NCI-H82 treated with DMSO at 0.1 percent for 48 hours (cell line): ENCODE data around the gene FBXL12.
"Not testable (repeated sequence)": the region's sequence is repeated elsewhere in the genome, so short reads cannot be mapped to it uniquely, and the experiment has no call there.

Experiments used
- DNase-seq: peaks from one replicate; lab custom pipeline; 2025; ENCODE audit not compliant: unreplicated experiment; lab: John Stamatoyannopoulos, UW

Gene FBXL12

DNA sequence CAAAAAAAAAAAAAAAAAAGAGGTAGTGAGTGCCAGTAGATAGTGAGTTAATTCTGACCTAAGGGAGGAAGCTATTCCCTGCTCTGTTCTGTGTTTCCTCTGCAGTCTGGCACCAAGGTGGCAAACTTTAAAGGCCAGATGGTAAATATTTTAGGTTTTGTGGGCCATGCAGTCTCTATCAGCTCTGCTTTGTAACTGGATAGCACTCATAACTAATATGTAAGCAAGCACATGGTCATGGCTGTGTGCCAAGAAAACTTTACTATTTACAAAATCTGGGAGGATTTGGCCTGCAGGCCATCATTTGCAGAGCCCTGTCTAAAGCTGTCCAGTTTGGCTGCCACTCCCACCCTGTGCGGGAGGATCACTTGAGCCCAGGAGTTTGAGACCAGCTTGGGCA lies 20.5 kb upstream of the FBXL12 start:
- no peak for DNase-seq

DNA sequence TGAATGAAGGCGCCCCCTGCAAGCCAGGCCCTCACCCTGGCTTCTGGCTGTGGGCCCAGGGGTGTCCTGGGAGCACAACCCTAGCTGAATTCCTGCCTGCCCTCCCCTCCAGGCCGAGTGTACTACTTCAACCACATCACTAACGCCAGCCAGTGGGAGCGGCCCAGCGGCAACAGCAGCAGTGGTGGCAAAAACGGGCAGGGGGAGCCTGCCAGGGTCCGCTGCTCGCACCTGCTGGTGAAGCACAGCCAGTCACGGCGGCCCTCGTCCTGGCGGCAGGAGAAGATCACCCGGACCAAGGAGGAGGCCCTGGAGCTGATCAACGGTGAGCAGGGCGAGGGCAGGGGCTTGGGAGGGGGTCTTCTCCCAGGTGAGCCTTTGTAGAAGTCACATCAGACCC lies 19.4 kb upstream of the FBXL12 start:
- no peak for DNase-seq

DNA sequence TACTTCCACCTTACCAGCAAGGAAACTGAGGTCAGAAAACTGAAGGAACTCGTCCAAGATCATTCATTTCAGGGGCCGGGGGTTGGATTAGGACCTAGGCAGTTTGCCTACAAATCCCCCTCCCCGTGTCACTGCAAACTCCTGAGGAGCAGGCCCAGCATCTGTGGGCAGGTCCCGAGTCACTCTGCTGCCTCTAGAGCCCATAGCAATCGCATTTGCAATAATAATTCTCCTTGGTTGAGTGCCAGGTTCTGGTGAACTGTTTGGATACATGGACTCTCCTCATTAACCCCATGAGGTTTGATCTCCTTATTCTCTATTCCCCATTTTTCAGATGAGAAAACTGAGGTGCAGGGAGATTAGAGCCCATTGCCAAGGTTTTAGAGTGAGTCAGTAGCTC lies 17.1 kb upstream of the FBXL12 start:
- no peak for DNase-seq

DNA sequence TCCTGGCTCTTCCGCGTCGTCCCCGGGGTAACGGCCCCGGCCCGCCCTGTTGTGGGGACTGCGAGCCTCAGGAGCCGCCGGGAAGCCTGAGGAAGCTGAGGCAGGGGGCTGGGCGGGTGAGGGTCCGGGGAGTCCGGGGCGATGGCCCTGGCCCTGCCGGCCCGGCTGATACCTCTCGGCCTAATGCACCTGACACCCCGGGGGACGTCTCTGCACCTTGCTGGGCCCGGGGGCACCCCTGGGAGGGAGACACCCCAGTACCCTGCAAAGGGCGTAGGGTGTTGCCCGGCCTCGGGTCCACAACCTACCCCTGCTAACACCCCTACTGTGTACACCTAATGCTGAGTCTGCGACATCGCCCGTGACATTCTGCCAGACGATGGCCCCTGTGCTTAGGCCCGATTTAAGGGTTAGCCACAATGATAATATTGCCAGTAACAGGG lies 16.6 kb upstream of the FBXL12 start:
- no peak for DNase-seq

DNA sequence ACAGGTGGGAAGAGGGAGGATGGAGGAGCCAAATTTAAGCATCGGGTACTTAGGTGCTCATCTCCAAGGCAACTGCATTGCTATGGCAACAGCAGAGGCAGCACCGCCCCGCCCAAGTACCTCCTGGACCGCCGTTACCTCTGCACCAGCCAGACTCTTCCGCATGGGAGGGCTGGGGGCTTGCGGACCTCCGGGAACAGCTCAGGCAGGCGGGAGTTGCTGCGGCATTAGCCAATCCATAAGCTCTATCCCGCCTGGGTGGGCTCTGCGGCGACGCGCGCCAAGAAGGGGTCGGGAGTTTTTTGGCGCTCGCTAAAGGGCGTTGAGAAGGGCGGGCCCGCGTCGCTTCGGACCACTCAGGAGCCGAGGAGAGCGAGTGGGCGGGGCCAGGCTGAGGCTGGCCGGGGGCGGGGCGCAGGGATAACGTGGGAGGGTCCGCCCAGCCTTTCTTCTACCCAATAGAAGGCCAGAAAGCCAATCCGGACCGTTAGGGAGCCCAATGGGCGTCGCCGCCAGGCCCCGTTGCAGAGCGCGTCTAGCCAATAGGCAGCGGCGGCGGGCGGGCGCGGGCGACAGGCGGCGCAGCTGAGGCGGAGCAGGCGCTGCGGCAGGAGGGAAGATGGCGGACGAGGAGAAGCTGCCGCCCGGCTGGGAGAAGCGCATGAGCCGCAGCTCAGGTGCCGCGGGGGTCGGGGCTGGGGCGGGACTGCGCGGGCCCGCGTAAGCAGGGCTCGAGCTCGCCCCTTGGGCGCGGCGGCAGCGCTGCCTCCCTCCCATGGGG lies 16.0 kb upstream of the FBXL12 start, which contains the start of gene PIN1:
Gene PIN1, plus strand, starts transcription at position 593 of the 781 bp plus-strand sequence. Its CDS starts 27 bp downstream, at position 620.
- peak; percentile 94 for DNase-seq

DNA sequence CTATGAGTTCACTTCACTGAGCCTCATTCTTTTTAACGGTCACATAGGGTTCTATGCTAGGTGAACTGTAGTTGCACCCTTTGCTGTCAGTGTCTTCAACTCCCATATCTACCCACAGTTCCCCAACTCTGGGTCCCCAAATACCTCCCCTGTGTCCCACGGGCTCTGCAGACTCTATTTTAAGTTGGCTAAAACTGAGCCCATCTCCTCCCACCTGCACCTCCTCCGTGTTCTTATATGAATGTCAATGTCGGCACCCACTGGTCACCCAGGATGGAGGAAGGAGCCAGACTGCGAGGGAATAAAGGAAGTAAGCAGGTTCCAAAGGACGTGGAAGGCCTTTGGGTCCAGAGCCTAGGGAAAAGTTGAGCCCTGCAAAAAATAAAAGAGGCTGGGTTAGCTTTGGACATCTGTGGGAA lies 15.4 kb upstream of the FBXL12 start:
- DNase-seq, result no peak

DNA sequence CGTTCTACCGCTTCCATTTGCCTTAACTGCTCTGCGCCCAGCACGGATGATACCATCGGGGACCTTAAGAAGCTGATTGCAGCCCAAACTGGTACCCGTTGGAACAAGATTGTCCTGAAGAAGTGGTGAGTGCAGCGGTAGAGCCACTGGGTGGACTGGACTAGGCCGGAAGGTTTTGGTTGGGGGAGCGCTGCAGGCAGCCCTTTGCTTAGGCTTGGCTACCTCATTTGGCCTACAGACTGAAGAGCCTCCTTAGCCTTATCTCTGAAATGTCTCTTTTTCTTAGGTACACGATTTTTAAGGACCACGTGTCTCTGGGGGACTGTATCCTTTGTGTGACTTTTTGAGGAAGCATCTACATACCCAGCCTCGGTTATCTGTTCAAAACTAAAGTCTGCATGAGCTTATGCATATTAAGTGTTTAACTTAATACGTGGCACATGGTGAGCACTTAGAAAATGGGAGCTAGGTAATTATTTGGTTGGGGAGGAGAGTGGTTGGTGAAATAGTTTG lies 9.7 kb upstream of the FBXL12 start:
- DNase-seq, result no peak

DNA sequence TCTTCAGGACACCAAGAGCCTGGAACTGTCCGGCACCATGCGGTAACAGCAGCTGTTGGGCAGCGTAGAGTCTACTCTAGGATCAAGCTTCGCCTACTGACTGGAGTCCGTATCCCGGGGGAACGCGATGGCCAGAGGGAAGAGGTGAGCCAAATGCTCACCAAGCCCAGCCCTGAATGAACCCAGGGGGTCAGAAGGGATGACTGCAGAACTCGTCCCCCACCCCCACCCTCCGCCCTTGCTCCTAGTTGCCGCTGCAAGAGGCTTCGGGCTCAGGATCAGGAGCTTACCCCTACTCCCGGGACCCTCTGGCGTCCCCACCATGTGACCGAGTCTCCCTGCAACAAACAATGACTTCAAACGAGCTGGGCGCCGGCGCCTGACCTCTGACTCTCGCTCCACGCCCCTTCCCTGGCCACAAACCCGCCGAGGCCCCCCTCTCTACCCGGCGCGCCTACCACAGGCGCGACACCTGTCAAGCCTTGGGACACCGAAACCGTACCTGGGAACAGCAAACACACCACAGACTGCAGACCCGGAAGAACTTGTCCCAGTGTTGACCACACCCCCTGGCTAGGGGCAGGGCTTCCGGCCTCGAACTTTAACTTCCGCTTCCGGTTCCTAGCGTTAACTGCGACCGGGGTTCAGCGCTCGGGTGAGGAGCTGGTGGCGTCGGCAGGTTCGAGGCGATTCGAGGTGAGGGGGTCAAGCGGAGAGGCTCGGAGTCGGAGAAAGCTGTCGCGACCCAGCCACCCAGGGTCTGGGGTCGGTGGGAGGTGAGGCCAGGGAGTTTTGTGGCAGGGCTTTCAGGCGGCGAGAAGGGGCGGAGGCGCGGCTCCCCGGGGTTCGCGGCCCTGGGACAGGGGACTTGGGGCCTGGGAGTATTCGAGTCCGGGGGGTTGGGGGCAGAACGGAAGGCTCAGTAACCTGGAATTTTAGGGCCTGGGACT lies 8.7 kb upstream of the FBXL12 start, which contains the start of gene UBL5:
Gene UBL5, plus strand, starts transcription at position 630 of the 950 bp plus-strand sequence. CDS start 420 bp downstream, outside the sequence.
- peak; percentile 63 for DNase-seq

DNA sequence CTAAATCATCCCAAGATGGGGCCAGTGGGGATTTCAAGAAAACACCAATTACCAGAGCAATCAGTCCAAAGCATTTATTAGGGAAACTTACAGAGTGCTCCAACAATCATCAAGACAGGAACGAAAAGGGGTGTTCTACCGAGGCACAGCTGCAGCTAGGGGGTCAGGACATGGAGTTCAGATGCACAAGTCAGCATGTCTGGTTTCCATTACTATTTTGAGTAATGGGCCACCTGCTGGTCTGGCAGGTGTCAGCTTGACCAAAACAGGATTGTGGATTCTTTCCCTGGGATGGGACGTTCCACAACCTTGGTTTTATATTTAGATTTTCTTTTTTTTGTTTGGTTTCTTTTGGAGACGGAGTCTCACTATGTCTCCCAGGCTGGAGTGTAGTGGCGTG lies 4.9 kb upstream of the FBXL12 start:
- no peak for DNase-seq

DNA sequence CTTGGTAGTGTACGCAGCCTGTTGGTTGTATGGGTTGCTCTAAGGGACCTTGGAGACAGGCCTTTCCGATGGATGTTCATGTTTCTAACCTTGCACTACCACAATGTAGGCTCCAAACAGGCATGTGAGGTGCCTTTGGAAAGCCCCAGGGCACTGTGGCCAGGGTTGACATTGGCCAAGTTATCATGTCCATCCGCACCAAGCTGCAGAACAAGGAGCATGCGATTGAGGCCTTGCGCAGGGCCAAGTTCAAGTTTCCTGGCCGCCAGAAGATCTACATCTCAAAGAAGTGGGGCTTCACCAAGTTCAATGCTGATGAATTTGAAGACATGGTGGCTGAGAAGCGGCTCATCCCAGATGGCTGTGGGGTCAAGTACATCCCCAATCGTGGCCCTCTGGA lies 1.2 kb upstream of the FBXL12 start:
- not testable (repeated sequence) for DNase-seq

DNA sequence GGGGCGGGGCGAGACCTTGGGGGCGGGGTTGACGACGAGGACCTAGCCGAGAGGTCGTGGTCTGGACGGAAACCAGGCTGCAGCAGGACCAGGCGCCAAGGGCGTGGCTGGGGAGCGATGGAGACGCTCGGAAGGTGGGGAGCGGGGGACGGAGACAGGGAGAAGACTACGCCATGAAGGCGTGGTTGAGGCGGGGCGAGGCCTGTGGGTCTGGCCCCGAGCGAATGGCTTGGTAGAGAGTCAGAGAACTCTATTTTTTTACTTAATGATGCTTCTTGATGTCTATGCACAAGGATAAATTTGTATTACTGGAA lies 674 bp upstream of the FBXL12 start:
- no peak for DNase-seq

DNA sequence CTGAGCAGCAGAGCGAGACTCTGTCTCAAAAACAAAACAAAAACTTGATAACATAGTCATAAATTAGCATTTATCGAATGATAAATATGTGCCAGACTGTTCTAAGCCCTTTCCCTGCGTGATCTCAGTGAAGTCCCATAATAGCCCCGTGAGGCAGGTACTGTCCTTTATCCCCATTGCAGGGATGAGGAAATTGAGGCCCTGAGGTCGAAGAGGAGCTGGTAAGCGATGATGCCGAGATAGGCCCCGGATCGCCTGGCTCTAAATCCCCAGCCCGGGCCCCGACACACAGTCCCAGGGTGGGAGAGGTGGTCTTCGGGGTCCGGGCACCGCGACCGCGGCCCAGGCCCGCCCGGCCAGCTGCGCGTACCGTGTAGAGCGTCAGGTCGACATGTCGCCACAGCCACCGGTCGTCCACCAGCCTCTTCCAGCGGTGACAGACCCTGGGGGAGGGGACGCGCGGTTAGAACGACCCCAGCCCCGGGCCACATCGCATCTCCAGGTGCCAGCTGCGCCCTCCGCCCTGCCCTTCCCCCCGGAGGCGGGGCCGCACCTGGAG lies 625 bp downstream of the FBXL12 start:
- no peak for DNase-seq

DNA sequence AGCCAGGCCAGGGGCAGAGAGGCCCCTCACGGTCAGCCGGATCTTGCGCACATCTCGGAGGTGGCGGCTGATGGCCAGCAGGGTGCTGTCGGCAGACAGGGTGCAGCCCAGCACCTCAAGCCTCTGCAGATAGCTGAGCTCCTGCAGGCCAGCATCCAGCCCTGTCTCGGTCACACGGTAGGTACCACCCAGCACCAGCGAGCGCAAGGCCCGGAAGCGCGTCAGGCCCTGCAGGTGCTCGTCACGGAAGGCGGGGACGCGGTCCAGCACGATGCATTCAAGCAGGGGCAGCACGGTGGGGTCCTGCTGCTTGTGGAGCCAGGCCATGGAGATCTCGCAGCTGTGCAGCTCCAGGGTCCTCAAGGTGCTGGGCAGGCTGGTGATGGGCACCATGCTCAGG lies 7.7 kb downstream of the FBXL12 start:
- DNase-seq, result no peak

DNA sequence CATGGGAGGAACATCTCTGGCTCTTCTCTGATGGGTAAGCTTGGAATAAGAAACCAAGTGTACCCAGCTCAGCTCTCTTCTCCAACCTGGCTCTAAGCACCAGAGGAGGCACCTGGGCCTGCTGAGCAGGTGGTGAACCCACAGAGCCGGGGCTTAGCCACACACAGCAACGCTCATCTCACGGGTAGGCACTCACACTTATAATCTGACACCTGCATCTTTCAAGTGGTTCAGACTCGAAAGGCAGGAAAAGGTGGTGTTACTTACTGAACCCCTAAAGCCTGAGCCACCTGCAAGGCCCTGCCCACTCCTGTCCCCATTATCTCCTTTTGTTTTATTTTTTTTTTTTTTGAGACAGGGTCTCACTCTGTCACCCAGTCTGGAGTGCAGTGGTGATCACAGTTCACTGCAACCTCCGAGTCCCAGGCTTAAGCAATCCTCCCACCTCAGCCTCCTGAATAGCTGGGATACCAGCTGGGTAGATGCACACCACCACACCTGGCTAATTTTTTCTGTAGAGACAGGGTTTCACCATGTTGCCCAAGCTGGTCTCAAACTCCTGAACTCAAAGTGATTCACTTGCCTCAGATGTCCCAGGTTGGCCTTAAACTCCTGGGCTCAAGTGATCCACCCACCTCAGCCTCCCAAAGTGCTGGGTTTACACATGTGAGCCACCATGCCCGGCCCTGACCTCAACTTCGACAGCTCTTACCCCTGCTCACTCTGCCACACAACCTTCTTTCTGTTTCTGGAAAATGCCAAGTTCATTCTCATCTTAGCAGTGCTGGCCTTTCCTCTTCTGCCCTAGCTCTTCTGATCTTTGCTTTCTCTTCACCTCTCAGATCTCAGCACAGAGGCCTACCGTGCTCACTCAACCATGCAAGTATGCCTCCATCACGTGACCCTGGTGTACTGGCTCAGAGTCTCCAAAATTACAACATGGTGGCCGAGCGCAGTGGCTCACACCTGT lies 9.7 kb downstream of the FBXL12 start:
- DNase-seq, result no peak

DNA sequence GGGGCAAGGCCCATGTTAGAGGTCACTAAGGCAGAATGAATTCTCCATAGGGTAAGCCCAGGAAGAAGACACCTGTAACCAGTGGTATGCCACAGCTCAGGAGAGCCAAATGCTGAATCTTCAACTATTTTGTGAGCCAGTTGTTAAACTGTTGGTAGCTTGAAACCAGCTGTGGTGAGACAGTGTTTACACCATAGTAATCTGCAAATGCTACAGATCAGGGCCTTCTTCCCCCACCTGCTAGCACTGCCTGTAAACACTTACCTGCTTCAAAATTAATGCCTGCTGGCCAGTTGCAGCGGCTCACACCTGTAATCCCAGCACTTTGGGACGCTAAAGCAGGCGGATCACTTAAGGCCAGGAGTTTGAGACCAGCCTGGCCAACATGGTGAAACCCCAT lies 12.1 kb downstream of the FBXL12 start:
- DNase-seq, result no peak

DNA sequence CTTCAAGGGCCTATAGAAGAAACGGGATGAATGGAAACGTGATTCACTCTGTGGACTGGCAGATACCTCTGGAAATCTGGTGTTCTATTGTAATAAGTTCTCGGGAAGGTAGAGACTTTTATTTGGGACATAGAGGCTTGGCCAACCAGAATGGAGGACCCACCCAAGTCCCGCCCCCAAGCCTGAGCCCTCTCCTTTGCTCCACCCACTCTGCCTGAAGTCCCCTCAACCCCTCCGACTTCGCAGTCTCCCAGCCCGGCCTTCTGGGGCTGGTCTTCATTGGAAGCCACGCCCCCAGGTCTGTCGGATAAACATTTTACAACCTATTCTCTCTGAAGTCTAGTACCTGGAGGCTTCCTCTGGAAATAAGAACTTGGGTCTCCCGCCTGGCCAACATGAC lies 16.9 kb downstream of the FBXL12 start:
- no peak for DNase-seq

DNA sequence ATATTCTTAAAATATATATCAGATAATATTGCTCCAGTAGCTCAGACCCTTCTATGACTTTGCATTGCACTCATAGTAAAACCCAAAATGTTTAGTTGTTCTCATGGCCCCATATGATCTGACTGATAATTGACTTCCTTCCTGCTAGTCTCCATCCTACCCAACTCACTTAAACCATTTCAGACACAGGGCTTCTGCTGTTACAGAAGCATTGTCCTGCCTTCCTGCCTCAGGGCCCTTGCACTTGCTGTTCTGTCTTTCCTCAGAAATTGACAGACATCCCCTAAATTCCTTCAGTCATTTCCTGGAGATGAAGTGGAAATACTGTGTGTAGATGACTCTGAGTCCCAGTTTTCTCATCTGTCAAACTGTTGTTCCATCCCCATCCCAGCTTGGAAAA lies 19.7 kb downstream of the FBXL12 start:
- no peak for DNase-seq

DNA sequence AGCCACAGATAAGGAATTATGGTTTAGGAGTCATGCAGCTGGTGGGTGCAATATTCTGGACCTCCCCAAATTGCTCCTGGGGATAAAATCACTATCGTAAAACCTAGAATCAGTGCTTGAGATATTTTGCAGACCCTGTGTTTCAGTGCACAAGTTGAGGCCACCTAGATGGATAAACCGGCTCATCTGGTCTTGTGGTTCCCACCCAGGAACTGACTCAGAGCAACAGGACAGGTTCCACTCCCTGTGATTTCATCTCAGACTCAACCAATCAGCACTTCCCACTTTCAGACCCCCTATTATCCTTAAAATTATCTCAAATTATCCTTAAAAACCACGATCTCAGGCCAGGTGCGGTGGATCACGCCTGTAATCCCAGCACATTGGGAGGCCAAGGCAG lies 21.0 kb downstream of the FBXL12 start:
- no peak for DNase-seq

DNA sequence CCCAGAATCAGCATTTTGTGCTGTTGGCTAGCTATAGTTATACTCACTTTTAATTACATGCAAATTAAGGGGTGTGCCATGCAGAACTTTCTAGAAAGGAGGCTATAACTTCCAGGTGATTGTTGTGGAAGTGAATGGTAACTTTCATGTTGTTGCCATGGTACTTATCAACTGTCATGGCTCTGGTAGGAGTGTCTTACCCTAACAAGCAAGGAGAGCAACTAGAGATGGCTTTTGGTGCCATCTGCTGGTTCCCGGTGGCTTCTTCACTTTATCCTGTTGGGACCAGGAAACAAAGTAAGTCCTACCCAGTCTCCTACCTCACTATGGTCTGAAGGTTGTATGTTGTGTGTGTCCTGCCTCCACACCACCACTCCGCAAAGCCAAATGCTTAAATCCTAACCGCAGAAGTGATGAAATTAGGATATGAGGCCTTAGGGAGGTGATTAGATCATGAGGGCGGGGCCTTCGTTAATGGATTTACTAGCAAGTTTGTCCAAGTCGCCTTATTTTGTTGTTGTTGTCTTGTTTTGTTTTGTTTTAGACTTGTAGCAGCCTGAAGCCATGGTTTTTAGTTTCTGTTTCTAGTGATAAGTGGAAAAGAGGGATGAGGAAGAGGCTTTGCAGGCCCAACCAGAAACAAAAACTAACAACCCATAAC lies 22.6 kb downstream of the FBXL12 start:
- DNase-seq, result peak; percentile 67
